Upper lobe of right lung (tissue), 1 donor: ENCODE measurements around the gene JAKMIP2. TPM values are rescaled to one million over a fixed set of nuclear protein-coding genes. Genes with fewer than 3 reads are reported as not detected.
"Not testable (repeated sequence)": the region's sequence is repeated elsewhere in the genome, so short reads cannot be mapped to it uniquely, and the experiment has no call there.

ENCODE experiments used
- ATAC-seq: fragments of 200-7000 bp; cut with Tn5 transposase; one replicate; pipeline ENCODE4 v1.9.1; 2020; ENCODE audit warnings: mild to moderate bottlenecking, moderate library complexity
- DNase-seq: peaks from one replicate; pipeline ENCODE4 v3.0.0-alpha.2; 2020
- H3K27ac ChIP-seq: fragments of 200-600 bp; one replicate; pipeline ENCODE4 v1.8.0; 2022
- H3K27me3 ChIP-seq: fragments of 200-600 bp; one replicate; pipeline ENCODE4 v1.8.0; 2022; ENCODE audit warnings: mild to moderate bottlenecking
- H3K36me3 ChIP-seq: fragments of 200-600 bp; one replicate; pipeline ENCODE4 v1.8.0; 2022
- H3K4me1 ChIP-seq: fragments of 200-600 bp; one replicate; pipeline ENCODE4 v1.8.0; 2022
- H3K4me3 ChIP-seq: fragments of 200-600 bp; one replicate; pipeline ENCODE4 v1.8.0; 2022; ENCODE audit warnings: mild to moderate bottlenecking
- H3K9me3 ChIP-seq: fragments of 200-600 bp; one replicate; pipeline ENCODE4 v1.8.0; 2022
- CTCF ChIP-seq: fragments of 200-600 bp; IDR thresholded peaks from one replicate; pipeline ENCODE4 v1.8.0; 2022; ENCODE audit warnings: antibody characterized with exemption
- intact Hi-C: fragments of 100-400 bp; cut with DNase I; formaldehyde crosslinking; loops from one replicate; pipeline ENCODE4 v1.11.0; 2022
- long read RNA-seq: library from polyadenylated mRNA; unstranded; transcript quantifications from one replicate; pipeline ENCODE4 v2.0.0, GENCODE V29; 2021
- total RNA-seq: library from RNA; stranded (reverse); fragmentation: NEBNext Ultra II Directional; extraction: Animal tissue kit (Norgen Biotek cat#: 25700); gene quantifications from one replicate; pipeline ENCODE4 v1.2.1, GENCODE V29; 2021
- donor health status: DM: no; HTN: yes; CAD: no; lungs with severe emphysema.

The JAKMIP2 gene
- total RNA-seq = 7.5 TPM
- long read RNA-seq, full-length matches to known transcripts = 11 of 18 reads
- long read RNA-seq, partial matches to known transcripts = 3 of 18 reads
- long read RNA-seq, other reads (novel, unspliced or antisense) = 4 of 18 reads

- Histone ChIP-seq H3K9me3 (no peaks in the 10 kb centered on the region), H3K4me1 (no peaks in the 10 kb centered on the region), H3K27me3 (peaks cover 4% of the 10 kb centered on the region), H3K27ac (no peak within 1 kb of the TSS), H3K36me3 (no peaks in the 10 kb centered on the region), H3K4me3 (peak within 1 kb of the TSS; percentile 19)
- DNase-seq (peak; percentile 80), ATAC-seq (peak; percentile 94)
- intact Hi-C loops = no loop called here
- no peak for TF ChIP-seq CTCF
Observed at GRCh38 chr5:147782110-147783028, at the start of gene JAKMIP2. Gene JAKMIP2, minus strand, starts transcription at chr5:147782728. Its CDS starts 110,922 bp downstream, at chr5:147671806.

- intact Hi-C loops = no loop called here
- H3K27me3 ChIP-seq = peaks cover 4% of the 10 kb centered on the region
- DNase-seq (no peak), ATAC-seq (peak; percentile 25)
- H3K4me1 ChIP-seq = no peaks in the 10 kb centered on the region
- H3K9me3 ChIP-seq = no peaks in the 10 kb centered on the region
- no peak within 1 kb of the TSS for H3K4me3 ChIP-seq
- no peak for TF ChIP-seq CTCF
- no peak within 1 kb of the TSS for H3K27ac ChIP-seq
- H3K36me3 ChIP-seq = no peaks in the 10 kb centered on the region
Observed at GRCh38 chr5:147831465-147831864, 48.9 kb upstream of the JAKMIP2 start, which contains the start of gene SPINK1. Gene SPINK1, minus strand, starts transcription at chr5:147831671. Its CDS starts 94 bp downstream, at chr5:147831577.

GRCh38 chr5:147830035-147830434 is 47.5 kb upstream of the JAKMIP2 start:
- intact Hi-C loops = no loop called here
- H3K27me3 ChIP-seq = peaks cover 6% of the 10 kb centered on the region
- no peak for DNase-seq
- no peak overlapping the region for H3K4me3 ChIP-seq
- no peaks in the 10 kb centered on the region for H3K36me3 ChIP-seq
- H3K9me3 ChIP-seq = no peaks in the 10 kb centered on the region
- no peak for TF ChIP-seq CTCF
- no peak overlapping the region for H3K27ac ChIP-seq
- ATAC-seq = no peak
- no peaks in the 10 kb centered on the region for H3K4me1 ChIP-seq

GRCh38 chr5:147827017-147827416 is 44.5 kb upstream of the JAKMIP2 start:
- not testable (repeated sequence) for H3K36me3 ChIP-seq, H3K4me1 ChIP-seq, DNase-seq, H3K27me3 ChIP-seq, H3K9me3 ChIP-seq, H3K4me3 ChIP-seq, ATAC-seq, H3K27ac ChIP-seq
- intact Hi-C loops = loop anchor here (10.0 kb wide), 1 partner anchor 202 kb away; no protein-coding TSS in a partner anchor

GRCh38 chr5:147826361-147826760 is 43.8 kb upstream of the JAKMIP2 start:
- Histone ChIP-seq H3K36me3 (no peaks in the 10 kb centered on the region), H3K27ac (no peak overlapping the region), H3K4me1 (no peaks in the 10 kb centered on the region), H3K27me3 (peaks cover 6% of the 10 kb centered on the region), H3K9me3 (no peaks in the 10 kb centered on the region), H3K4me3 (no peak overlapping the region)
- no peak for TF ChIP-seq CTCF
- DNase-seq (no peak), ATAC-seq (no peak)
- intact Hi-C loops = loop anchor here (10.0 kb wide), 1 partner anchor 202 kb away; no protein-coding TSS in a partner anchor
